Activated T-cell treated with anti-CD3 and anti-CD28 coated beads for 24 hours (primary cell): ENCODE measurements around the gene AP3S1.

ENCODE experiments used
- DNase-seq: peaks from one replicate; pipeline ENCODE4 v3.0.0-alpha.2; 2020; ENCODE audit warnings: low read depth

Gene AP3S1

GRCh38 chr5:115825948-115826347, 15.8 kb upstream of the AP3S1 start:
- no peak for DNase-seq

GRCh38 chr5:115829913-115830312, 11.8 kb upstream of the AP3S1 start:
- no peak for DNase-seq

GRCh38 chr5:115831163-115831768, 10.5 kb upstream of the AP3S1 start:
- no peak for DNase-seq

- no peak for DNase-seq
These were observed 6.3 kb upstream of the AP3S1 start for GRCh38 chr5:115835481-115835880.

GRCh38 chr5:115838885-115839518, 2.7 kb upstream of the AP3S1 start:
- no peak for DNase-seq

GRCh38 chr5:115840873-115841272, 862 bp upstream of the AP3S1 start:
- DNase-seq, result no peak

- peak; percentile 10 for DNase-seq
These were observed 577 bp downstream of the AP3S1 start for GRCh38 chr5:115842089-115842935.

- no peak for DNase-seq
These were observed 1.2 kb downstream of the AP3S1 start for GRCh38 chr5:115842952-115843351.

GRCh38 chr5:115843444-115844130, 1.9 kb downstream of the AP3S1 start:
- no peak for DNase-seq

- no peak for DNase-seq
These were observed 2.6 kb downstream of the AP3S1 start for GRCh38 chr5:115844321-115844817.

GRCh38 chr5:115847290-115847689, 5.6 kb downstream of the AP3S1 start:
- DNase-seq, result no peak

- no peak for DNase-seq
These were observed 7.6 kb downstream of the AP3S1 start for GRCh38 chr5:115849258-115849798.

GRCh38 chr5:115850744-115851416, 9.1 kb downstream of the AP3S1 start:
- DNase-seq, result no peak

GRCh38 chr5:115854139-115854538, 12.4 kb downstream of the AP3S1 start:
- no peak for DNase-seq

GRCh38 chr5:115855959-115856358, 14.2 kb downstream of the AP3S1 start:
- no peak for DNase-seq

GRCh38 chr5:115857057-115857479, 15.3 kb downstream of the AP3S1 start:
- DNase-seq, result no peak

- DNase-seq, result no peak
These were observed 16.1 kb downstream of the AP3S1 start for GRCh38 chr5:115857626-115858349.

- DNase-seq, result no peak
These were observed 16.7 kb downstream of the AP3S1 start for GRCh38 chr5:115858396-115858795.

- DNase-seq, result no peak
These were observed 17.6 kb downstream of the AP3S1 start for GRCh38 chr5:115859378-115859777.

GRCh38 chr5:115869256-115869795, 27.6 kb downstream of the AP3S1 start:
- no peak for DNase-seq
